ENCODE results near the gene ATP6V1E1. TPM values are rescaled to one million over a fixed set of nuclear protein-coding genes. Genes with fewer than 3 reads are reported as not detected.

ATP6V1E1 gene
- total and polyA plus RNA-seq, 9 of the 15 experiments (the other 6 are each of a cell fraction or from before 2014, with no cell fraction given), result 122 to 249 (median 179) TPM

GRCh38 chr22:17672417-17672991, 44.0 kb upstream of the ATP6V1E1 start (continued):
- TF ChIP-seq IRF2 (CRISPR knock-in tag; IDR thresholded peaks at IDR 0.05) (no peak), SAFB (IDR thresholded peaks at IDR 0.05; ENCODE audit: borderline replicate concordance, low read depth, low read length) (no peak), THRAP3 (IDR thresholded peaks at IDR 0.05; ENCODE audit: borderline replicate concordance) (0 out of 2 replicates have a peak, but pooled peaks have one; percentile 43), PCBP2 (IDR thresholded peaks at IDR 0.05; ENCODE audit: low read depth, low read length, poor library complexity, severe bottlenecking) (no peak), MBD2 (IDR thresholded peaks at IDR 0.05; ENCODE audit: borderline replicate concordance, low read depth) (no peak), SP2 (IDR thresholded peaks at IDR 0.05; ENCODE audit: extremely low read depth, low read depth, low read length, poor library complexity, severe bottlenecking) (no peak), FOS (IDR thresholded peaks at IDR 0.05; ENCODE audit: extremely low read depth, insufficient read length) (no peak), HNRNPK (IDR thresholded peaks at IDR 0.05; ENCODE audit: low read depth, low read length, poor library complexity, severe bottlenecking) (no peak), PML (IDR thresholded peaks at IDR 0.05; ENCODE audit: low read length) (no peak), ZNF436 (CRISPR knock-in tag; IDR thresholded peaks at IDR 0.05) (no peak), HMGXB4 (CRISPR knock-in tag; IDR thresholded peaks at IDR 0.05) (no peak), ZC3H11A (IDR thresholded peaks at IDR 0.05; ENCODE audit: low read depth, low read length) (no peak), CBX8 (IDR thresholded peaks at IDR 0.05; ENCODE audit: borderline replicate concordance, extremely low read depth, low read depth, low read length, poor library complexity, severe bottlenecking) (no peak), MYBL2 (IDR thresholded peaks at IDR 0.05; ENCODE audit: low read depth) (no peak), MYBL2 (CRISPR knock-in tag; IDR thresholded peaks at IDR 0.05; ENCODE audit: borderline replicate concordance) (no peak), ZBTB40 (IDR thresholded peaks at IDR 0.05) (no peak), ZBTB40 (CRISPR knock-in tag; IDR thresholded peaks at IDR 0.05) (no peak)
